HG03575 (cell line): ENCODE measurements around the gene MTHFR.

ENCODE experiments used
- ATAC-seq: cut with Tn5 transposase; IDR thresholded peaks from one replicate; pipeline ENCODE4 v1.9.1; 2021; ENCODE audit not compliant: unreplicated experiment, insufficient number of reproducible peaks, low FRiP score; ENCODE audit errors: extremely low read depth

MTHFR gene

GRCh38 chr1:11787251-11787803, 18.4 kb downstream of the MTHFR start:
- ATAC-seq, result no peak

GRCh38 chr1:11786168-11786567, 19.6 kb downstream of the MTHFR start:
- ATAC-seq, result no peak

DNA sequence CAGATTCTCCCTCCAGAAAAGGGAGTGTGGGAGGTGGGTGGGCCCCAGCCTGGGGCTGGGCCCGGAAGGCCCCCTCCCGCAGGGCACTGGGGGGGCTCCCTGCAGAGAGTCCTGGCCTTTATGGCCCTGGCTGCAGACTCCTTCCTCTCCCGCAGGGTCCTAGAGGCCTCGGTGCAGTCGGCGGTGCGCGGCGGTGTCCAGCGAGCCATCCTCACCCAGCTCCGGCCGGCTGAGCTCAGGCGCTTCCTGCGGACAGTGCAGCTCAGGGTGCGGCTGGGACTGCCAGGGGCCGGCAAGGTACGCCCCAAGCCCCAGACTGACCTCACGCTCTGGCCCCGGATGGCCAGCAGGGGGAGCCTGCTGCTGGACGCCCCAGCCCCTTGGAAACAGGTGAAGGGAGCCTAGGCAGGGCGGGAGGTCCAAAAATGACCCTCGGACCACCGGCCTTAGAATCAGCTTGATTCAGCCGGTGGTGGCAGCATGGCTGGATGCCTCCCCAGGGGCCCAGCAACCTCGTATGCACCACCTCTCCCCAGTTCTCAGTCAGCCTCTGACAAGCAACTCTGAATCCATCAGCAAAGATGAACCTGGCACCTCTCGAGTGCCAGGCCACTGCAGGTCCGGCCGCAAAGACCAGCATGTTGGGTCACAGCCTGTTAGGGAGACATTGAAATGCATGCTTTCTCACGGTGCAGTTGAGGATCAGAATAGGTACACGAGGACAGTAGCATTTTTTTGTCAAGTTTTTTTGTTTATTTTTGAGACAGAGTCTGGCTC, 20.6 kb downstream of the MTHFR start:
- ATAC-seq, result no peak

DNA sequence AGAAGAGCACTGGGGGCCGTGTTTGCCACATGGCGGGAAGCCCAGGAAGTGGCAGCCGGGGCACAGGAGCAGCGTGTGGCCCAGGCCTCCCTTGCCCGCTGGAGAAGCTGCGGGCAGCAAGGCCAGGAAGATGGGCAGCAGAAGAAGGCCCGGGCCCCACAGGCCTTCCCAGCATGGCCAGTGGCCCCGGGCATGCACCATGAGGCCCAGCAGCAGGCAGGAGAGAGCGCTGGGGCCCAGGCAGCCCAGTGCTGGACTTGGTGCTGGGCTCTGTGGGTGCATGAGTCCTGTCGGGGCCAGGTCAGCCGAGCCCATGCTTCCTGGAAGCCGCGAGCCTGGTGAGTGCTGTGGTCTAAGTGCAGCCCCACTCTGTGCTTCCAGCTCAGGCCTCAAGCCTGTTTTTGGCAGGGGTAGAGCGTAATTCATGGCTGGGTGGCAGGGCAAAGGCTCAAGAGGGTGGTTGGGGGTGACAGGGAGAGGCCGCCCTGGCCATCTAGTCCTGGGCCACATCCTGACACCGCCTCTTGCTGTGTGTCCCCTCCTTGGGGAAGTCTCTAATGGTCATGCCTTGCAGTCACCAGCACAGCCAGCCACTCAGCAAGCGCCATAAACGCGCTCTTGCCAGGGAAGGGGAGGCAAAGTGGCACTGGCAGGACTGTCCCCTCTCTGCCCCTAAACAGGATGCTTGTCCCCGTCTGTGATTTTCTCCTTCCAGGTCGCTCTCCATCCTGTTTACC, 21.3 kb downstream of the MTHFR start:
- ATAC-seq, result no peak

DNA sequence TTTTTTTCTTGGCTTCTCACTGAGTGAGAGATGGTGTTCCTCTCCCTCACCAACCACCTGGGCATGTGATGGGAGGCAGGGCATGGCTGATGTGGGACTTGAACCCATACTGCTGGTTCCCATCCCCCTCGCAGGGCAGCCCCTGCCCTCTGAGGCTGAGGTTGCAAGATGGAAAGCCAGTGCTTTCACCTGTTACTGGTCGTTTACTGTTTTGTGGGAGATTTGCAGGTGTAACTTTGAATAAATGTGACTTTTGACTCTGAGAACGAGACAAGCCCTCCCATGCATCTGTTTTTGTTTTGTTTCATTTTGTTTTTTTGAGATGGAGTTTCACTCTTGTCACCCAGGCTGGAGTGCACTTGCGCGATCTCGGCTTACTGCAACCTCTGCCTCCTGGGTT, 22.2 kb downstream of the MTHFR start:
- no peak for ATAC-seq

- ATAC-seq, result no peak
These were observed 23.5 kb downstream of the MTHFR start for GRCh38 chr1:11782127-11782708.

DNA sequence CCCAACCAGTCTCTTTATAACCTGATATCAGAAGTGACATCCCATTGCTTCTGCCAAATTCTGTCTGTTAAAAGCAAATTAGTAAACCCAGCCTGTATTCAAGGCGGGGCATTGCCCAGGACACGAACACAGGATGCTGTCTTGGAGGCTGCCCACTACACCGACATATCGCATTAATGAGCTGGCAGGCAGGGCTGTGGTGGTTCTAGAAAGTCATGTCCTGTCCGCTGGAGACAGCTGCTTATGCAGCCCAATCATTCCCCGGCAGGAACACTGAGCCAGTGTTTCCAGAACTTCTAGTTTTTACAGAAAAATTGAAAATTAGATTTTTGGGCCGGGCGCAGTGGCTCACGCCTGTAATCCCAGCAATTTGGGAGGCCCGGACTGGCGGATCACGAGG, 24.5 kb downstream of the MTHFR start:
- no peak for ATAC-seq

DNA sequence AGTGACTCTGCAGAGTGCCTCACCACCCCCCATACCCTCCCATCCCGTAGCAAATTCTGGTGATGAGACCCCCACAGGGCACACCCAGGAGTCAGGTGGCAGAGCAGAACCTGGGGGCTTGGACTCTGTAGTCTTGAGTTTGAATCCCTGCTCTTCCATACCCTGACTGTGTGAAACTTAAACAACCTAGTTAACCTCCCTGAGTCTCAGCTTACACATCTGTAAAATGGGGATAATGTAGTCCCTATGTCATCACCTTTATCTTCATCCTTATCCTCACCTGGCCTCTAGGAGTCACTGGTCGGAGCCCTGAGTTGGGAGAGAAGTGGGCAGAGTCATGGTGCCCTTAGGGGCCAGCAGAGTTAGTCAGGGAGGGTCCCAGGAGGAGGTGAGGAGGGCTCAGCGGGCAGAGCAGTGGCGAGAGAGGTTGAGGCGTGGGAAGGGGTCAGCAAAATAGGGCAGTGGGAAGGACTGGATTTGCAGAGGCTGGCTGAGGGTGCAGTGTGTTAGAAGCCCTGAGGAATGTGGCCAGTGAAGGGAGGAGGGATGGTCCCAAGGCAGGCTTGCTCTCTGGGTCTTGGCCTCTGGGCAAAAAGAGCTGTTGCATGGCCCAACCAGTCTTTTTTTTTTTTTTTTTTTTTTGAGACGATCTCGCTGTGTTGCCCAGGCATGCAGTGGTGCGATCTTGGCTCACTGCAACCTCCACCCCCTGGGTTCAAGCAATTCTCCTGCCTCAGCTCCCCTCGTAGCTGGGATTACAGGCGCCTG, 25.2 kb downstream of the MTHFR start:
- ATAC-seq, result no peak

DNA sequence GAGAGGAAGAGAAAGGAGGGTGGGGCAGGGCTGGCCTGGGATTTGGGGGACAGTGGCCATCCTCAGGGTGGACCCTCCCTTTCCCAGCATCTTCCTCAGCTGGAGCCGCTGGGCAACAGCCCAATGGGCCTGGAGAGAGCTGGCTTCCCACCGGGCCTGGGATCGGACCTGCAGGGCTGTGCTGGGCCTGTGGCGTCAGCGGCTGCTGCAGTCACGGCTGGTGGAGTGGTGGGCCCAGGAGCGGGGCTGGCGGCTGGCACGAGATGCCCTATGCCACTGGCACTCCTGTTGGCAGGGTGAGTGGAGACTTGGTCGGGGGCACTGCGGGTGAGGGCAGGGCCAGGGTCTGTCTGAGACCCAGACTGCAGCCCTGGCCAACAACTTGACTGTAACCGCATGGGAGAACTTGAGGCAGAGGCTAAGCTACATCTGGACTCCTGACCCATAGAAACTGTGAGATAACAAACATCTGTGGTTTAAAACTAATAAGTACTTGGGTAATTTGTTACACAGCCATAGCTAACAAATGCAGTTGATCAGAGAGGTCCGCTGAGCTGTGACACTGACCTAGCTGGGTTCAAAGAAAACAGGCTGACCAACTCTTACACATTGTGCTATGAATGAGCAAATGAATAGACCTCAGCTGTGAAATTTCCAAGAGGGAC, 25.9 kb downstream of the MTHFR start:
- ATAC-seq, result no peak

- no peak for ATAC-seq
These were observed 26.7 kb downstream of the MTHFR start for GRCh38 chr1:11778844-11779623.

DNA sequence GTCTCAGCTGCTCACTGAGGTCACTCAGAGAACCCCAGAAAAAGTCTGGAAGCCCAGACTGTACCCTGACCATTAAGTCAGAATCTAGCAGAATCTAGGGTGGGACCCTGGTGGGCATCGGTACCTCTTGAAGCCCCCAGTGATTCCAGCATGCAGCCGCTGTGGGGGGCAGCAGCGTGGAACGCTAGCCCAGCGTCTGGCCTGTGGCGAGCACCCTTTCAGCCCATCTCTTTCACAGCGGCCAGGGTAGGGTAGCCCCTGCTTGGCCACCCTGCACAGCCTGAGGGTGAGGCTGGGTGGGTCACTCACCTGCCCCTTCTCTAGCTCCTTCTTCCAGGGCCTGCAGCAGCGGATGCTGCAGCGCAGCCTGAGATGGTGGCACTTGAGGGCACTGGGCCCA, 27.4 kb downstream of the MTHFR start:
- no peak for ATAC-seq

DNA sequence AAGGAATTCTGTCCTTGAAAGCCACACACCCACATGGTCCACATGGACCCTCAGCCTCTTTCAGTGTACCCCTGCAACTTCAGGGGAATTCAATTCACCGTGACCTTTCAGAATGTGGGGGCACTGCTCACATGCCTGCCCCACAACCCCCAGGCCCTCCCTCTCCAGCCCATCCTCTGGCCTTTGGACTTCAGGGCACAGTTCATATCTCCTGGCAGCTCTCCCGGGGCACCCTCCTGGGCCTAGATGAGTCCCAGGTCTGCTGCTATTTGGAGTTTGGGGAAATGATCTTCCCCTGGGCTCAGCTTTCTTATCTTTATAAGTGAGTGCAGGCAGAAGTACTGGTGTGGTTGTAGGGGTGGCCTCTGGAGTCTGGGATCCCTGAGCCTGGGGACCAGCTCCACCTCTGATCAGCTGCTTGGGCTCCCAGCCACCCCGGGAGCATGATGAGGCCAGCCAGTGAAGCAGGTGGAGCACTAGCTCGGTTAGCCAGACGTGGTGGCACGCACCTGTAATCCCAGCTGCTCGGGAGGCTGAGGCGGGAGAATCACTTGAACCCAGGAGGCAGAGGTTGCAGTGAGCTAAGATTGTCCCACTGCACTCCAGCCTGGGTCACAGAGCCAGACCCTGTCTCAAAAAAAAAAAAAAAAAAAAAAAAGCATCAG, 28.0 kb downstream of the MTHFR start:
- ATAC-seq, result no peak

- no peak for ATAC-seq
These were observed 31.0 kb downstream of the MTHFR start for GRCh38 chr1:11774753-11775152.

DNA sequence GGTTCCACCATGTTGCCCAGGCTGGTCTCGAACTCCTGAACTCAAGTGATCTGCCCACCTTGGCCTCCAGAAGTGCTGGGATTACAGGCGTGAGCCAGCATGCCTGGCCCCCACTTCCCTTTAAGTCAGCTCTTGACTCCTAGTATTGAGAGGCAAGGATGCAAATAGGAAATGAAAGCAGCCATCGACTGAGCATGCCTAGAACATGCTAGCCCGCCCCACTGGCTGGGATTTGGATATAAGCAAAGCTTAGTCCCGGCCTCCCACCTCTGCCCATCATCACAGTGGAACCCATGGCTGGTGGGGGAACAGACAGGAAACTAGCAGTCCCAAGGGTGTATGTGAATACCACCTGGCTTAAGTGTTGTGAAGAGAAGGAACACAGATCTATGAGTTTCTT, 33.3 kb downstream of the MTHFR start:
- ATAC-seq, result no peak

- ATAC-seq, result no peak
These were observed 34.2 kb downstream of the MTHFR start for GRCh38 chr1:11771481-11772043.

DNA sequence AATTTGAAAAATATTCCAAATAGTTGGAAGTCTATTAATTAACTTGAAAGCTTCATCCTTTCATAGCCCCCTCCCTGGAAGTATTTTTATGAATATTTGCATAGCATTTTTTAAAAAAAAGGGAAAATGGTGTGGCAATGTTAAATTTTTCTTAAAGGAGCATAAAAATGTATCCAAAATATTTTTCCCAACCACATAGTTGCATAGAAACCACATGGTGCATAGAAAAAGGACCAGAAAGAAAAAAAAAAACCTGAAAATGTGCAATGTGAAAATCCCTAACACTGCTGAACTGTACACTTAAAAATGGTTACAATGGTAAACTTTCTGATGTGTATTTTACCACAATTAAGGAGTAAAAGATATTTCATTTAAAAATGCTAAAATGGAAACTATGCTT, 35.8 kb downstream of the MTHFR start:
- no peak for ATAC-seq

DNA sequence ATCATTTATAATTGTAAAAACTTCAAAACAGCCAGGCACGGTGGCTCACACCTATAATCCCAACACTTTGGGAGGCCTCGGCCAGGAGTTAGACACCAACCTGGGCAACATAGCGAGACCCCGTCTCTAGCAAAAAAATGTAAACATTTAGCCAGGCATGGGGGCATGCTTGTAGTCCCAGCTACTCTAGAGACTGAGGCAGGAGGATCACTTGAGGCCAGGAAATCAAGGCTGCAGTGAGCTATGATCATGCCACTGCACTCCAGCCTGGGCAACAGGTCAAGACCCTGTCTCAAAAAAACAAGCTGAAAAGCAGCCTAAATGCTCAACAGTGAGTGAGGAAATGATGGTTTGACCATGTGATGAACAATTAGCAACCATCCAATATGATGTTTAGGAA, 36.5 kb downstream of the MTHFR start:
- no peak for ATAC-seq
